Gastrocnemius medialis (tissue), 4 donors: ENCODE measurements around the gene RNASE11. TPM values are rescaled to one million over a fixed set of nuclear protein-coding genes. Genes with fewer than 3 reads are reported as not detected.

Experiments
- ATAC-seq, 2 donors: fragments of 150-250 bp; one replicate each; pipeline ENCODE4 v1.9.1; 2016
- DNase-seq, 2 donors: peaks; one replicate each; pipeline ENCODE4 v3.0.0-alpha.2; 2019
- H3K27ac ChIP-seq, 4 donors: fragments of 200-600 bp; sonication (generic); 1 replicate in 1 of 4; 2 replicates in 3 of 4; pipeline ENCODE4 v1.5.1; 2016 to 2018; ENCODE audit warnings: mild to moderate bottlenecking in 2 of 4, moderate library complexity in 1 of 4
- H3K27me3 ChIP-seq, 3 donors: fragments of 200-600 bp; sonication (generic) in 2 of 3; 1 replicate in 1 of 3; 2 replicates in 2 of 3; pipeline versions ENCODE4 v1.5.1 to v1.6.0; 2016 to 2019; ENCODE audit warnings: mild to moderate bottlenecking in 1 of 3, moderate library complexity in 1 of 3
- H3K36me3 ChIP-seq, 2 donors: fragments of 200-600 bp; sonication (generic) in 1 of 2; one replicate each; pipeline ENCODE4 v1.5.1; 2017 to 2018
- H3K4me1 ChIP-seq, 2 donors: fragments of 200-600 bp; sonication (generic) in 1 of 2; one replicate each; pipeline ENCODE4 v1.5.1; 2016 to 2017; ENCODE audit warnings: mild to moderate bottlenecking in 2 of 2
- H3K4me3 ChIP-seq, 4 donors: fragments of 200-600 bp; sonication (generic) in 3 of 4; 1 replicate in 1 of 4; 2 replicates in 3 of 4; pipeline ENCODE4 v1.5.1; 2016 to 2019; ENCODE audit warnings: mild to moderate bottlenecking in 2 of 4
- H3K9me3 ChIP-seq, 3 donors: fragments of 200-600 bp; sonication (generic) in 2 of 3; 1 replicate in 1 of 3; 2 replicates in 2 of 3; pipeline ENCODE4 v1.5.1; 2016 to 2019
- CTCF ChIP-seq, 5 experiments: fragments of 450-650 bp in 3 of 5; fragments of 200-600 bp in 2 of 5; sonication (generic) in 2 of 5; IDR thresholded peaks in 4 of 5; conservative IDR thresholded peaks in 1 of 5; 1 replicate in 4 of 5; 2 replicates in 1 of 5; pipeline ENCODE4 v1.5.1; 2016 to 2019; ENCODE audit warnings: antibody characterized with exemption in 5 of 5, mild to moderate bottlenecking in 3 of 5, moderate library complexity in 3 of 5
- POLR2A ChIP-seq, 2 donors: fragments of 450-650 bp; IDR thresholded peaks; one replicate each; pipeline ENCODE4 v1.6.1; 2017; ENCODE audit warnings: antibody characterized with exemption in 2 of 2, mild to moderate bottlenecking in 2 of 2, moderate library complexity in 2 of 2
- in situ Hi-C, 4 donors: fragments of 200-750 bp; cut with MboI; loops; one replicate each; pipeline versions ENCODE4 v1.15.0 to v1.8.0; 2017; ENCODE audit warnings: low sequenced_read_pairs in 4 of 4
- intact Hi-C: fragments of 100-400 bp; cut with DNase I; formaldehyde crosslinking; loops from one replicate; pipeline ENCODE4 v1.15.1; 2023; ENCODE audit warnings: low total_unique reads
- total RNA-seq, 4 donors: library from RNA; depleted of rRNA; stranded (reverse); fragments of >200 nt; gene quantifications; one replicate each; pipeline versions ENCODE4 v1.1.0 to v1.2.3, GENCODE V29; 2016

Gene RNASE11
- total RNA-seq, 4 donors from 2014 or later, result not detected

GRCh38 chr14:20631023-20631879 lies 43.5 kb upstream of the RNASE11 start:
- DNase-seq (no peak), ATAC-seq (no peak)
- Histone ChIP-seq H3K36me3 (no peaks in the 10 kb centered on the region), H3K9me3 (no peaks in the 10 kb centered on the region), H3K4me3 (peak overlapping the region in 2 of 4 donors; percentile 18 to 23), H3K4me1 (peaks cover 8 to 20% of the 10 kb centered on the region in 2 donors), H3K27me3 (peaks cover 71 to 92% (median 78%) of the 10 kb centered on the region in 3 donors), H3K27ac (no peak overlapping the region)
- TF ChIP-seq CTCF (IDR thresholded peaks at IDR 0.05 in 4 of 5, conservative IDR thresholded peaks at IDR 0.05 in 1 of 5) (no peak), POLR2A (IDR thresholded peaks at IDR 0.05) (no peak)
- intact Hi-C loops (loop anchor here (5.0 kb wide), 1 partner anchor 51 kb away; the partner anchor contains the start of gene RNASE4), in situ Hi-C loops (no loop called here)

- H3K9me3 ChIP-seq, result no peaks in the 10 kb centered on the region
- no peaks in the 10 kb centered on the region for H3K36me3 ChIP-seq
- in situ Hi-C loops (no loop called here), intact Hi-C loops (loop anchor here (5.0 kb wide), 1 partner anchor 52 kb away; the partner anchor contains the start of gene RNASE4)
- DNase-seq (no peak), ATAC-seq (no peak)
- TF ChIP-seq POLR2A (IDR thresholded peaks at IDR 0.05), result no peak
- H3K4me1 ChIP-seq, result peaks cover 9 to 20% of the 10 kb centered on the region in 2 donors
- peak overlapping the region in 2 of 4 donors; percentile 18 to 23 for H3K4me3 ChIP-seq
- H3K27ac ChIP-seq, result no peak overlapping the region
- H3K27me3 ChIP-seq, result peaks cover 68 to 93% (median 73%) of the 10 kb centered on the region in 3 donors
These were observed 42.7 kb upstream of the RNASE11 start for GRCh38 chr14:20630340-20631022.

- Histone ChIP-seq H3K27ac (no peak overlapping the region), H3K36me3 (no peaks in the 10 kb centered on the region), H3K27me3 (peaks cover 64 to 95% (median 65%) of the 10 kb centered on the region in 3 donors), H3K9me3 (no peaks in the 10 kb centered on the region), H3K4me3 (no peak overlapping the region), H3K4me1 (peaks cover 9 to 20% of the 10 kb centered on the region in 2 donors)
- intact Hi-C loops (no loop called here), in situ Hi-C loops (no loop called here)
- DNase-seq (no peak), ATAC-seq (no peak)
- TF ChIP-seq POLR2A (IDR thresholded peaks at IDR 0.05) (no peak), CTCF (IDR thresholded peaks at IDR 0.05 in 4 of 5, conservative IDR thresholded peaks at IDR 0.05 in 1 of 5) (no peak)
These were observed 40.5 kb upstream of the RNASE11 start for GRCh38 chr14:20628063-20628854.

GRCh38 chr14:20627346-20628027 lies 39.7 kb upstream of the RNASE11 start:
- in situ Hi-C loops, result no loop called here
- no peak overlapping the region for H3K27ac ChIP-seq
- peaks cover 9 to 18% of the 10 kb centered on the region in 2 donors for H3K4me1 ChIP-seq
- no peaks in the 10 kb centered on the region for H3K36me3 ChIP-seq
- H3K27me3 ChIP-seq, result peaks cover 64 to 95% (median 71%) of the 10 kb centered on the region in 3 donors
- no peak for TF ChIP-seq POLR2A (IDR thresholded peaks at IDR 0.05)
- H3K9me3 ChIP-seq, result no peaks in the 10 kb centered on the region
- no peak overlapping the region for H3K4me3 ChIP-seq
- no peak for DNase-seq
- no peak for ATAC-seq
- intact Hi-C loops, result no loop called here

GRCh38 chr14:20626274-20626673 lies 38.5 kb upstream of the RNASE11 start:
- Histone ChIP-seq H3K4me3 (no peak overlapping the region), H3K27me3 (peaks cover 51 to 84% (median 66%) of the 10 kb centered on the region in 3 donors), H3K27ac (no peak overlapping the region), H3K4me1 (peaks cover 5 to 8% of the 10 kb centered on the region in 2 donors), H3K36me3 (no peaks in the 10 kb centered on the region), H3K9me3 (no peaks in the 10 kb centered on the region)
- in situ Hi-C loops, result no loop called here
- no peak for DNase-seq
- intact Hi-C loops, result no loop called here
- ATAC-seq, result no peak
- TF ChIP-seq CTCF (IDR thresholded peaks at IDR 0.05 in 4 of 5, conservative IDR thresholded peaks at IDR 0.05 in 1 of 5), result no peak
- no peak for TF ChIP-seq POLR2A (IDR thresholded peaks at IDR 0.05)
